Measurements from ENCODE around the gene XRCC2. TPM values are rescaled to one million over a fixed set of nuclear protein-coding genes. Genes with fewer than 3 reads are reported as not detected.

XRCC2 gene
- total RNA-seq, 1 donor from 2014 or later: 1.6 TPM

DNA sequence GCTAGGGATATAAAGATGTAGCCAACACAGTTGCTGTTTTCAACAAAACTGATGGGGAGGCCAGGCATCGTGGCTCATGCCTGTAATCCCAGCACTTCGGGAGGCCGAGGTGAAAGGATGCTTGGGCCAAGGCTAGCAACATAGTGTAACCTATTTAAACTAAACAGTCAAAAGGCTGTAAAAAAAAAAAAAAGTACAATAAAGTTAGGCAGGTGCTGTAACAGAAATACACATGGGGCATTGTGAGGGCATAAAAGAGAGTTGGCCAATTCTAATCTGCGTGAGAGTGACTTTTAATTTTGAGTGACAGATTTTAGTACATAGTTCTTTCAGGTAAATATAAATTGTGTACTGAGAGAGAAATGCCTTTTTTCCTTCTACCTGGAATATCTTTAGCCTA is 6.2 kb downstream of the XRCC2 start:
- Histone ChIP-seq H3K4me3 (ENCODE audit: insufficient read depth, low read depth, low read length) (no peak overlapping the region), H3K27ac (ENCODE audit: low read depth, low read length) (no peak overlapping the region), H3K79me2 (ENCODE audit: insufficient read depth, low read length) (peaks cover 65% of the 10 kb centered on the region), H3K27me3 (ENCODE audit: insufficient read depth, low read length) (no peaks in the 10 kb centered on the region), H2AFZ (ENCODE audit: low read depth, low read length) (no peak overlapping the region), H4K20me1 (ENCODE audit: insufficient read depth, low read length) (no peaks in the 10 kb centered on the region), H3K9ac (ENCODE audit: low read length) (no peak overlapping the region), H3K9me3 (ENCODE audit: insufficient read depth, low read depth, low read length) (no peaks in the 10 kb centered on the region), H3K36me3 (ENCODE audit: insufficient read depth, low read length) (no peaks in the 10 kb centered on the region), H3K4me2 (ENCODE audit: low read length) (no peak overlapping the region), H3K4me1 (ENCODE audit: insufficient read depth, low read length) (no peaks in the 10 kb centered on the region)
- FAIRE-seq (no peak), DNase-seq (ENCODE audit: low read depth) (no peak)
- no peak overlapping the region for H3K27ac Mint-ChIP-seq (ENCODE audit: unreplicated experiment)
- H3K9me3 Mint-ChIP-seq (ENCODE audit: unreplicated experiment): no peaks in the 10 kb centered on the region
- no peak for TF ChIP-seq EZH2 (IDR thresholded peaks at IDR 0.05; ENCODE audit: insufficient read depth, low read length)
- TF ChIP-seq, protein P1, sequence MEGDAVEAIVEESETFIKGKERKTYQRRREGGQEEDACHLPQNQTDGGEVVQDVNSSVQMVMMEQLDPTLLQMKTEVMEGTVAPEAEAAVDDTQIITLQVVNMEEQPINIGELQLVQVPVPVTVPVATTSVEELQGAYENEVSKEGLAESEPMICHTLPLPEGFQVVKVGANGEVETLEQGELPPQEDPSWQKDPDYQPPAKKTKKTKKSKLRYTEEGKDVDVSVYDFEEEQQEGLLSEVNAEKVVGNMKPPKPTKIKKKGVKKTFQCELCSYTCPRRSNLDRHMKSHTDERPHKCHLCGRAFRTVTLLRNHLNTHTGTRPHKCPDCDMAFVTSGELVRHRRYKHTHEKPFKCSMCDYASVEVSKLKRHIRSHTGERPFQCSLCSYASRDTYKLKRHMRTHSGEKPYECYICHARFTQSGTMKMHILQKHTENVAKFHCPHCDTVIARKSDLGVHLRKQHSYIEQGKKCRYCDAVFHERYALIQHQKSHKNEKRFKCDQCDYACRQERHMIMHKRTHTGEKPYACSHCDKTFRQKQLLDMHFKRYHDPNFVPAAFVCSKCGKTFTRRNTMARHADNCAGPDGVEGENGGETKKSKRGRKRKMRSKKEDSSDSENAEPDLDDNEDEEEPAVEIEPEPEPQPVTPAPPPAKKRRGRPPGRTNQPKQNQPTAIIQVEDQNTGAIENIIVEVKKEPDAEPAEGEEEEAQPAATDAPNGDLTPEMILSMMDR (IDR thresholded peaks at IDR 0.05; ENCODE audit: insufficient read depth, low read depth, low read length): no peak
- H3K36me3 Mint-ChIP-seq (ENCODE audit: low read depth, unreplicated experiment): peaks cover 1% of the 10 kb centered on the region
- no peaks in the 10 kb centered on the region for H3K27me3 Mint-ChIP-seq (ENCODE audit: low read depth, unreplicated experiment)
- no peaks in the 10 kb centered on the region for H3K4me1 Mint-ChIP-seq (ENCODE audit: low read depth, unreplicated experiment)
- H3K4me3 Mint-ChIP-seq (ENCODE audit: unreplicated experiment): no peak overlapping the region

DNA sequence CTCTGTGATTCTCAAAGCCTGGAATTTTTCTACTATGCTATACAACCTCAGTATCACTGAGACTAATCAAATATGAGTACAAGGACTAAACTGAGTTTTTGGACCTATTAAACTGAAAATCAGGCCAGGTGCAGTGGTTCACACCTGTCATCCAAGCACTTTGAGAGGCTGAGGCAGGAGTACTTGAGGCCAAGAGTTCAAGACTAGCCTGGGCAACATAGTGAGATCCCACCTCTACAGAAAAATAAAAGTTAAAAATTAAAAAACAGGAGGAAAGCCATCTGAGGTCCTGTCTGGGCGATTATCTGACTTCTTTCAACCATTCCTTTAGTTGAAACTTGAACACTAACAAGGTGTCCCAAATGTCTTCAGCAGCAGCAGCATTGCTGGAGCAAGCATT is 7.0 kb downstream of the XRCC2 start:
- no peaks in the 10 kb centered on the region for H3K9me3 ChIP-seq (ENCODE audit: insufficient read depth, low read depth, low read length)
- FAIRE-seq: no peak
- TF ChIP-seq EZH2 (IDR thresholded peaks at IDR 0.05; ENCODE audit: insufficient read depth, low read length): no peak
- TF ChIP-seq, protein P1 (IDR thresholded peaks at IDR 0.05; ENCODE audit: insufficient read depth, low read depth, low read length): no peak
- H3K27me3 ChIP-seq (ENCODE audit: insufficient read depth, low read length): no peaks in the 10 kb centered on the region
- no peak overlapping the region for H3K4me3 Mint-ChIP-seq (ENCODE audit: unreplicated experiment)
- H3K27ac ChIP-seq (ENCODE audit: low read depth, low read length): no peak overlapping the region
- no peak overlapping the region for H3K4me2 ChIP-seq (ENCODE audit: low read length)
- peaks cover 66% of the 10 kb centered on the region for H3K79me2 ChIP-seq (ENCODE audit: insufficient read depth, low read length)
- H3K4me1 Mint-ChIP-seq (ENCODE audit: low read depth, unreplicated experiment): no peaks in the 10 kb centered on the region
- no peak for DNase-seq (ENCODE audit: low read depth)
- H3K36me3 Mint-ChIP-seq (ENCODE audit: low read depth, unreplicated experiment): peaks cover 3% of the 10 kb centered on the region
- H3K27ac Mint-ChIP-seq (ENCODE audit: unreplicated experiment): no peak overlapping the region
- H3K9ac ChIP-seq (ENCODE audit: low read length): no peak overlapping the region
- H3K4me1 ChIP-seq (ENCODE audit: insufficient read depth, low read length): no peaks in the 10 kb centered on the region
- H4K20me1 ChIP-seq (ENCODE audit: insufficient read depth, low read length): no peaks in the 10 kb centered on the region
- H3K36me3 ChIP-seq (ENCODE audit: insufficient read depth, low read length): no peaks in the 10 kb centered on the region
- no peaks in the 10 kb centered on the region for H3K27me3 Mint-ChIP-seq (ENCODE audit: low read depth, unreplicated experiment)
- no peak overlapping the region for H2AFZ ChIP-seq (ENCODE audit: low read depth, low read length)
- no peak overlapping the region for H3K4me3 ChIP-seq (ENCODE audit: insufficient read depth, low read depth, low read length)
- H3K9me3 Mint-ChIP-seq (ENCODE audit: unreplicated experiment): no peaks in the 10 kb centered on the region

- H3K79me2 ChIP-seq (ENCODE audit: insufficient read depth, low read length): peaks cover 62% of the 10 kb centered on the region
- no peaks in the 10 kb centered on the region for H3K9me3 ChIP-seq (ENCODE audit: insufficient read depth, low read depth, low read length)
- no peaks in the 10 kb centered on the region for H3K4me1 Mint-ChIP-seq (ENCODE audit: low read depth, unreplicated experiment)
- no peak for FAIRE-seq
- H2AFZ ChIP-seq (ENCODE audit: low read depth, low read length): no peak overlapping the region
- no peak for TF ChIP-seq EZH2 (IDR thresholded peaks at IDR 0.05; ENCODE audit: insufficient read depth, low read length)
- TF ChIP-seq, protein P1 (IDR thresholded peaks at IDR 0.05; ENCODE audit: insufficient read depth, low read depth, low read length): no peak
- DNase-seq (ENCODE audit: low read depth): no peak
- H3K4me1 ChIP-seq (ENCODE audit: insufficient read depth, low read length): no peaks in the 10 kb centered on the region
- no peak overlapping the region for H3K27ac ChIP-seq (ENCODE audit: low read depth, low read length)
- no peak overlapping the region for H3K27ac Mint-ChIP-seq (ENCODE audit: unreplicated experiment)
- no peaks in the 10 kb centered on the region for H3K27me3 Mint-ChIP-seq (ENCODE audit: low read depth, unreplicated experiment)
- no peaks in the 10 kb centered on the region for H4K20me1 ChIP-seq (ENCODE audit: insufficient read depth, low read length)
- H3K4me3 Mint-ChIP-seq (ENCODE audit: unreplicated experiment): no peak overlapping the region
- no peak overlapping the region for H3K9ac ChIP-seq (ENCODE audit: low read length)
- H3K36me3 Mint-ChIP-seq (ENCODE audit: low read depth, unreplicated experiment): peaks cover 3% of the 10 kb centered on the region
- H3K36me3 ChIP-seq (ENCODE audit: insufficient read depth, low read length): no peaks in the 10 kb centered on the region
- no peaks in the 10 kb centered on the region for H3K27me3 ChIP-seq (ENCODE audit: insufficient read depth, low read length)
- H3K9me3 Mint-ChIP-seq (ENCODE audit: unreplicated experiment): no peaks in the 10 kb centered on the region
- H3K4me2 ChIP-seq (ENCODE audit: low read length): no peak overlapping the region
- H3K4me3 ChIP-seq (ENCODE audit: insufficient read depth, low read depth, low read length): no peak overlapping the region
Measured at GRCh38 chr7:152667958-152668357, 8.0 kb downstream of the XRCC2 start.

Measured in astrocyte (in vitro differentiated cells and primary cell).